Measurements from ENCODE around the gene REXO1. TPM values are rescaled to one million over a fixed set of nuclear protein-coding genes. Genes with fewer than 3 reads are reported as not detected.

REXO1 gene
- total and polyA plus RNA-seq, 2 of the 13 experiments (the other 11 are each of a cell fraction or from before 2014, with no cell fraction given), result 5.0 to 11.2 TPM

DNA sequence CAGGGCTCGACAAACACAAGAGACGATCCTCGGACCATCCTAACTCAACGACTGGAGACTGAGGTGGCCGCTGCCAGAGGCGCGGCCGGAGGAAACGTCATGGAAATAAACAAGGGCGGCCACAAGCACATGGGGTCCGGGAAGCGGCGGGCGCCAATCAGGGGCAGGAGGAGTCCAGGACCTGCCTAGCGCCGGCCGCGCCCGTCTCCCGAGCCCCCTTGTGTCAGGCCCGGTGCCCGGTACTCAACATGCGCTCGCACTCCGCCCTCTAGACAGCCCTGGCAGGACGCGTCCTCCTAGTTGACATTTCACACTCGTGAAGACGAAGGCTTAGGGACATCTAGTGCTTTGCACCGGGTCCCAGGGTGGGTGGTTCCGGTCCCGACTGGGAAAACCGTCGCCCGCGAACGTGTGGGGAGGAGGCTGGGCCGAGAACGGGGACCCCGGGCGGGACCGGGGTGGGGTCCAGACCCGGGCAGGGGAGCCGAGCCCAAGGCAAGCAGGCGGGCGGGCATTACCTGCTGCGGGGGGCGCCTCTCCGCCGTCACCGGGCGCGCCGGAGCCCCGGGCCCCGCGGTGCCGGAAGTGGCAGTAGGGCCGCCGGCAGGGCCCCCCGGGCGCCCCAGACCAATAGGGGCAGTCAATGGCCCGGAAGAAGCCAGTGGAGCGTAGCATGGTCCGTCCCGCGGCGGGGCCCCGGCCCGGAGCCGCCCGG lies 442 bp downstream of the REXO1 start (continued):
- TF ChIP-seq, protein P1, sequence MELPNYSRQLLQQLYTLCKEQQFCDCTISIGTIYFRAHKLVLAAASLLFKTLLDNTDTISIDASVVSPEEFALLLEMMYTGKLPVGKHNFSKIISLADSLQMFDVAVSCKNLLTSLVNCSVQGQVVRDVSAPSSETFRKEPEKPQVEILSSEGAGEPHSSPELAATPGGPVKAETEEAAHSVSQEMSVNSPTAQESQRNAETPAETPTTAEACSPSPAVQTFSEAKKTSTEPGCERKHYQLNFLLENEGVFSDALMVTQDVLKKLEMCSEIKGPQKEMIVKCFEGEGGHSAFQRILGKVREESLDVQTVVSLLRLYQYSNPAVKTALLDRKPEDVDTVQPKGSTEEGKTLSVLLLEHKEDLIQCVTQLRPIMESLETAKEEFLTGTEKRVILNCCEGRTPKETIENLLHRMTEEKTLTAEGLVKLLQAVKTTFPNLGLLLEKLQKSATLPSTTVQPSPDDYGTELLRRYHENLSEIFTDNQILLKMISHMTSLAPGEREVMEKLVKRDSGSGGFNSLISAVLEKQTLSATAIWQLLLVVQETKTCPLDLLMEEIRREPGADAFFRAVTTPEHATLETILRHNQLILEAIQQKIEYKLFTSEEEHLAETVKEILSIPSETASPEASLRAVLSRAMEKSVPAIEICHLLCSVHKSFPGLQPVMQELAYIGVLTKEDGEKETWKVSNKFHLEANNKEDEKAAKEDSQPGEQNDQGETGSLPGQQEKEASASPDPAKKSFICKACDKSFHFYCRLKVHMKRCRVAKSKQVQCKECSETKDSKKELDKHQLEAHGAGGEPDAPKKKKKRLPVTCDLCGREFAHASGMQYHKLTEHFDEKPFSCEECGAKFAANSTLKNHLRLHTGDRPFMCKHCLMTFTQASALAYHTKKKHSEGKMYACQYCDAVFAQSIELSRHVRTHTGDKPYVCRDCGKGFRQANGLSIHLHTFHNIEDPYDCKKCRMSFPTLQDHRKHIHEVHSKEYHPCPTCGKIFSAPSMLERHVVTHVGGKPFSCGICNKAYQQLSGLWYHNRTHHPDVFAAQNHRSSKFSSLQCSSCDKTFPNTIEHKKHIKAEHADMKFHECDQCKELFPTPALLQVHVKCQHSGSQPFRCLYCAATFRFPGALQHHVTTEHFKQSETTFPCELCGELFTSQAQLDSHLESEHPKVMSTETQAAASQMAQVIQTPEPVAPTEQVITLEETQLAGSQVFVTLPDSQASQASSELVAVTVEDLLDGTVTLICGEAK (IDR thresholded peaks at IDR 0.05), result no peak
- TF ChIP-seq, protein P1 (CRISPR knock-in tag; IDR thresholded peaks at IDR 0.05), result no peak
- TF ChIP-seq, protein P2, sequence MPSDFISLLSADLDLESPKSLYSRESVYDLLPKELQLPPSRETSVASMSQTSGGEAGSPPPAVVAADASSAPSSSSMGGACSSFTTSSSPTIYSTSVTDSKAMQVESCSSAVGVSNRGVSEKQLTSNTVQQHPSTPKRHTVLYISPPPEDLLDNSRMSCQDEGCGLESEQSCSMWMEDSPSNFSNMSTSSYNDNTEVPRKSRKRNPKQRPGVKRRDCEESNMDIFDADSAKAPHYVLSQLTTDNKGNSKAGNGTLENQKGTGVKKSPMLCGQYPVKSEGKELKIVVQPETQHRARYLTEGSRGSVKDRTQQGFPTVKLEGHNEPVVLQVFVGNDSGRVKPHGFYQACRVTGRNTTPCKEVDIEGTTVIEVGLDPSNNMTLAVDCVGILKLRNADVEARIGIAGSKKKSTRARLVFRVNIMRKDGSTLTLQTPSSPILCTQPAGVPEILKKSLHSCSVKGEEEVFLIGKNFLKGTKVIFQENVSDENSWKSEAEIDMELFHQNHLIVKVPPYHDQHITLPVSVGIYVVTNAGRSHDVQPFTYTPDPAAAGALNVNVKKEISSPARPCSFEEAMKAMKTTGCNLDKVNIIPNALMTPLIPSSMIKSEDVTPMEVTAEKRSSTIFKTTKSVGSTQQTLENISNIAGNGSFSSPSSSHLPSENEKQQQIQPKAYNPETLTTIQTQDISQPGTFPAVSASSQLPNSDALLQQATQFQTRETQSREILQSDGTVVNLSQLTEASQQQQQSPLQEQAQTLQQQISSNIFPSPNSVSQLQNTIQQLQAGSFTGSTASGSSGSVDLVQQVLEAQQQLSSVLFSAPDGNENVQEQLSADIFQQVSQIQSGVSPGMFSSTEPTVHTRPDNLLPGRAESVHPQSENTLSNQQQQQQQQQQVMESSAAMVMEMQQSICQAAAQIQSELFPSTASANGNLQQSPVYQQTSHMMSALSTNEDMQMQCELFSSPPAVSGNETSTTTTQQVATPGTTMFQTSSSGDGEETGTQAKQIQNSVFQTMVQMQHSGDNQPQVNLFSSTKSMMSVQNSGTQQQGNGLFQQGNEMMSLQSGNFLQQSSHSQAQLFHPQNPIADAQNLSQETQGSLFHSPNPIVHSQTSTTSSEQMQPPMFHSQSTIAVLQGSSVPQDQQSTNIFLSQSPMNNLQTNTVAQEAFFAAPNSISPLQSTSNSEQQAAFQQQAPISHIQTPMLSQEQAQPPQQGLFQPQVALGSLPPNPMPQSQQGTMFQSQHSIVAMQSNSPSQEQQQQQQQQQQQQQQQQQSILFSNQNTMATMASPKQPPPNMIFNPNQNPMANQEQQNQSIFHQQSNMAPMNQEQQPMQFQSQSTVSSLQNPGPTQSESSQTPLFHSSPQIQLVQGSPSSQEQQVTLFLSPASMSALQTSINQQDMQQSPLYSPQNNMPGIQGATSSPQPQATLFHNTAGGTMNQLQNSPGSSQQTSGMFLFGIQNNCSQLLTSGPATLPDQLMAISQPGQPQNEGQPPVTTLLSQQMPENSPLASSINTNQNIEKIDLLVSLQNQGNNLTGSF (CRISPR knock-in tag; IDR thresholded peaks at IDR 0.05), result no peak
- TF ChIP-seq ZNF562 (CRISPR knock-in tag; IDR thresholded peaks at IDR 0.05; ENCODE audit: borderline replicate concordance) (no peak), HNF4A (CRISPR knock-in tag; IDR thresholded peaks at IDR 0.05) (no peak), MED13 (CRISPR knock-in tag; IDR thresholded peaks at IDR 0.05) (no peak), ZNF234 (CRISPR knock-in tag; conservative IDR thresholded peaks at IDR 0.05) (no peak), NFKBIZ (CRISPR knock-in tag; IDR thresholded peaks at IDR 0.05) (no peak), ZZZ3 (CRISPR knock-in tag; IDR thresholded peaks at IDR 0.05; ENCODE audit: borderline replicate concordance) (no peak), MIER3 (CRISPR knock-in tag; IDR thresholded peaks at IDR 0.05; ENCODE audit: borderline replicate concordance) (no peak), ZNF552 (CRISPR knock-in tag; IDR thresholded peaks at IDR 0.05; ENCODE audit: borderline replicate concordance) (no peak)
- TF ChIP-seq, protein P3, sequence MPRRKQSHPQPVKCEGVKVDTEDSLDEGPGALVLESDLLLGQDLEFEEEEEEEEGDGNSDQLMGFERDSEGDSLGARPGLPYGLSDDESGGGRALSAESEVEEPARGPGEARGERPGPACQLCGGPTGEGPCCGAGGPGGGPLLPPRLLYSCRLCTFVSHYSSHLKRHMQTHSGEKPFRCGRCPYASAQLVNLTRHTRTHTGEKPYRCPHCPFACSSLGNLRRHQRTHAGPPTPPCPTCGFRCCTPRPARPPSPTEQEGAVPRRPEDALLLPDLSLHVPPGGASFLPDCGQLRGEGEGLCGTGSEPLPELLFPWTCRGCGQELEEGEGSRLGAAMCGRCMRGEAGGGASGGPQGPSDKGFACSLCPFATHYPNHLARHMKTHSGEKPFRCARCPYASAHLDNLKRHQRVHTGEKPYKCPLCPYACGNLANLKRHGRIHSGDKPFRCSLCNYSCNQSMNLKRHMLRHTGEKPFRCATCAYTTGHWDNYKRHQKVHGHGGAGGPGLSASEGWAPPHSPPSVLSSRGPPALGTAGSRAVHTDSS (CRISPR knock-in tag; conservative IDR thresholded peaks at IDR 0.05), result no peak
- TF ChIP-seq, protein P4, sequence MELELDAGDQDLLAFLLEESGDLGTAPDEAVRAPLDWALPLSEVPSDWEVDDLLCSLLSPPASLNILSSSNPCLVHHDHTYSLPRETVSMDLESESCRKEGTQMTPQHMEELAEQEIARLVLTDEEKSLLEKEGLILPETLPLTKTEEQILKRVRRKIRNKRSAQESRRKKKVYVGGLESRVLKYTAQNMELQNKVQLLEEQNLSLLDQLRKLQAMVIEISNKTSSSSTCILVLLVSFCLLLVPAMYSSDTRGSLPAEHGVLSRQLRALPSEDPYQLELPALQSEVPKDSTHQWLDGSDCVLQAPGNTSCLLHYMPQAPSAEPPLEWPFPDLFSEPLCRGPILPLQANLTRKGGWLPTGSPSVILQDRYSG (CRISPR knock-in tag; IDR thresholded peaks at IDR 0.05), result no peak

Measured in HepG2 (cell line).